HG02798 (cell line): ENCODE results near the gene TMEM62.
A peak's percentile ranks its signal among the peaks of the same experiment; 100 is the strongest.
"Not testable (repeated sequence)": the region's sequence is repeated elsewhere in the genome, so short reads cannot be mapped to it uniquely, and the experiment has no call there.

Experiments
- ATAC-seq: cut with Tn5 transposase; IDR thresholded peaks from one replicate; pipeline ENCODE4 v1.9.1; 2021; ENCODE audit warnings: mild to moderate bottlenecking; ENCODE audit not compliant: unreplicated experiment, poor library complexity

The TMEM62 gene

GRCh38 chr15:43169888-43170287 lies 36.5 kb downstream of the TMEM62 start:
- ATAC-seq, result no peak

- ATAC-seq, result not testable (repeated sequence)
Observed at GRCh38 chr15:43175656-43176309, 42.4 kb downstream of the TMEM62 start.

- not testable (repeated sequence) for ATAC-seq
Observed at GRCh38 chr15:43177147-43177546, 43.8 kb downstream of the TMEM62 start.

GRCh38 chr15:43183270-43183669 lies 49.9 kb downstream of the TMEM62 start:
- ATAC-seq, result no peak

- no peak for ATAC-seq
Observed at GRCh38 chr15:43184407-43185124, 51.2 kb downstream of the TMEM62 start.

- ATAC-seq, result peak; percentile 96
Observed at GRCh38 chr15:43185157-43186002, 52.0 kb downstream of the TMEM62 start, which contains the start of gene CCNDBP1. Gene CCNDBP1, plus strand, starts transcription at chr15:43185403. Its CDS starts 96 bp downstream, at chr15:43185499.

GRCh38 chr15:43186003-43186353 lies 52.6 kb downstream of the TMEM62 start:
- ATAC-seq, result peak; percentile 9

- ATAC-seq, result no peak
Observed at GRCh38 chr15:43187544-43188155, 54.3 kb downstream of the TMEM62 start.

GRCh38 chr15:43189296-43189695 lies 55.9 kb downstream of the TMEM62 start:
- no peak for ATAC-seq

- ATAC-seq, result no peak
Observed at GRCh38 chr15:43190178-43190577, 56.8 kb downstream of the TMEM62 start.

GRCh38 chr15:43193710-43194109 lies 60.3 kb downstream of the TMEM62 start:
- no peak for ATAC-seq

GRCh38 chr15:43194795-43195194 lies 61.4 kb downstream of the TMEM62 start:
- no peak for ATAC-seq

GRCh38 chr15:43196760-43197548 lies 63.6 kb downstream of the TMEM62 start:
- no peak for ATAC-seq

- ATAC-seq, result not testable (repeated sequence)
Observed at GRCh38 chr15:43197773-43198172, 64.4 kb downstream of the TMEM62 start.

- not testable (repeated sequence) for ATAC-seq
Observed at GRCh38 chr15:43198556-43198955, 65.2 kb downstream of the TMEM62 start.

GRCh38 chr15:43198992-43199391 lies 65.6 kb downstream of the TMEM62 start:
- ATAC-seq, result no peak

GRCh38 chr15:43199945-43200488 lies 66.6 kb downstream of the TMEM62 start:
- ATAC-seq, result no peak

GRCh38 chr15:43204016-43204901 lies 70.9 kb downstream of the TMEM62 start:
- ATAC-seq, result no peak

- ATAC-seq, result no peak
Observed at GRCh38 chr15:43206054-43206453, 72.7 kb downstream of the TMEM62 start.
